Endothelial cell of umbilical vein (primary cell): ENCODE results near the gene CRY2. TPM values are rescaled to one million over a fixed set of nuclear protein-coding genes. Genes with fewer than 3 reads are reported as not detected.

Experiments used
- BruUV-seq: library from RNA; stranded (reverse); fragments of 400-500 nt; replicated peaks from 2 replicates; lab custom pipeline; 2021; lab: Mats Ljungman, UMichigan
- CTCF ChIA-PET: fragments of 300-600, 350-600 bp; sonication (Branson Sonifier 250); formaldehyde crosslinking; loops from one replicate; lab custom pipeline; 2021; ENCODE audit warnings: antibody characterized with exemption, inconsistent platforms; lab: Charles Lee
- POLR2A ChIA-PET: fragments of 300-600, 350-600 bp; sonication (Branson Sonifier 250); formaldehyde crosslinking; loops from one replicate; lab custom pipeline; 2021; ENCODE audit warnings: antibody characterized with exemption, inconsistent platforms; lab: Charles Lee
- DNase-seq: peaks from one replicate; pipeline ENCODE4 v3.0.0-alpha.2; 2011; ENCODE audit warnings: low read depth, low spot score
- FAIRE-seq: peaks from 2 replicates; lab custom pipeline; 2011; peaks lifted over from hg19 to GRCh38; lab: Jason Lieb, UNC
- H2AFZ ChIP-seq: 2 replicates; pipeline ENCODE4 v1.6.0; 2012; ENCODE audit warnings: low read depth, low read length, control low read depth, inconsistent platforms
- H3K27ac ChIP-seq: 2 replicates; pipeline ENCODE4 v1.5.1; 2011; ENCODE audit warnings: low read depth, mild to moderate bottlenecking, control low read depth, low read length, moderate library complexity; ENCODE audit not compliant: insufficient read depth
- H3K27me3 ChIP-seq, 2 experiments: 2 replicates each; pipeline versions ENCODE4 v1.6.0 to v1.6.1; 2011; ENCODE audit warnings: low read length in 2 of 2, mixed read lengths in 1 of 2; ENCODE audit not compliant: control insufficient read depth in 2 of 2, insufficient read depth in 2 of 2
- H3K36me3 ChIP-seq, 2 experiments: 2 replicates in 1 of 2; 3 replicates in 1 of 2; pipeline ENCODE4 v1.5.1; 2011; ENCODE audit warnings: low read length in 2 of 2, mild to moderate bottlenecking in 1 of 2, moderate library complexity in 1 of 2; ENCODE audit not compliant: control insufficient read depth in 2 of 2, insufficient read depth in 2 of 2; ENCODE audit errors: extremely low read depth in 1 of 2
- H3K4me1 ChIP-seq: 3 replicates; pipeline ENCODE4 v1.5.1; 2011; ENCODE audit warnings: mild to moderate bottlenecking, low read length; ENCODE audit not compliant: control insufficient read depth, insufficient read depth; ENCODE audit errors: extremely low read depth
- H3K4me2 ChIP-seq: 2 replicates; pipeline ENCODE4 v1.6.1; 2011; ENCODE audit warnings: low read length, control low read depth, mixed read lengths; ENCODE audit not compliant: insufficient read depth
- H3K4me3 ChIP-seq, 3 experiments: fragments of 200-600 bp in 1 of 3; sonication (generic), shearing (Covaris generic) in 1 of 3; replicated peaks in 1 of 3; 2 replicates each; pipeline ENCODE4 v1.5.1; 2011 to 2016; ENCODE audit warnings: control low read depth in 3 of 3, low read length in 3 of 3, mild to moderate bottlenecking in 2 of 3, inconsistent platforms in 1 of 3, low read depth in 1 of 3, moderate library complexity in 1 of 3; ENCODE audit not compliant: insufficient read depth in 1 of 3
- H3K79me2 ChIP-seq: 2 replicates; pipeline ENCODE4 v1.6.0; 2012; ENCODE audit warnings: low read length, inconsistent platforms; ENCODE audit not compliant: control insufficient read depth, insufficient read depth
- H3K9ac ChIP-seq: replicated peaks from 2 replicates; pipeline ENCODE3; 2011; ENCODE audit warnings: low read length, control low read depth; ENCODE audit not compliant: insufficient read depth; ENCODE audit errors: extremely low read depth
- H3K9me1 ChIP-seq: replicated peaks from 3 replicates; pipeline ENCODE4 v1.6.0; 2011; ENCODE audit warnings: mild to moderate bottlenecking, low read length; ENCODE audit not compliant: control insufficient read depth, insufficient read depth; ENCODE audit errors: extremely low read depth
- H3K9me3 ChIP-seq: replicated peaks from 2 replicates; pipeline ENCODE4 v1.5.1; 2012; ENCODE audit warnings: low read length, inconsistent platforms; ENCODE audit not compliant: control insufficient read depth, insufficient read depth
- H4K20me1 ChIP-seq: replicated peaks from 2 replicates; pipeline ENCODE3; 2011; ENCODE audit warnings: mild to moderate bottlenecking, low read length; ENCODE audit not compliant: control insufficient read depth, insufficient read depth; ENCODE audit errors: extremely low read depth
- EZH2 ChIP-seq: IDR thresholded peaks from 2 replicates; pipeline ENCODE4 v1.6.1; 2012; ENCODE audit warnings: borderline replicate concordance, low read depth, mild to moderate bottlenecking, moderate library complexity, low read length, inconsistent platforms; ENCODE audit not compliant: severe bottlenecking
- FOS ChIP-seq: IDR thresholded peaks from 2 replicates; pipeline ENCODE4 v1.6.1; 2011; ENCODE audit warnings: mild to moderate bottlenecking, low read length, moderate library complexity, borderline replicate concordance; ENCODE audit not compliant: insufficient read depth
- GATA2 ChIP-seq: IDR thresholded peaks from 2 replicates; pipeline ENCODE4 v1.7.0; 2011; ENCODE audit warnings: low read depth, mild to moderate bottlenecking, moderate library complexity, mixed read lengths, low read length; ENCODE audit not compliant: insufficient read length, insufficient read depth
- JUN ChIP-seq: IDR thresholded peaks from 2 replicates; pipeline ENCODE4 v1.6.1; 2011; ENCODE audit warnings: borderline replicate concordance, low read depth; ENCODE audit not compliant: insufficient read length, insufficient read depth
- MYC ChIP-seq: IDR thresholded peaks from one replicate; pipeline ENCODE4 v1.6.1; 2011; ENCODE audit warnings: mild to moderate bottlenecking, low read depth, low read length
- POLR2A ChIP-seq: IDR thresholded peaks from 2 replicates; pipeline ENCODE4 v1.6.1; 2012; ENCODE audit warnings: low read depth, mild to moderate bottlenecking, control low read depth, low read length
- POLR2AphosphoS5 ChIP-seq: IDR thresholded peaks from 2 replicates; pipeline ENCODE4 v1.6.1; 2012; ENCODE audit warnings: low read depth, mild to moderate bottlenecking, control low read depth, low read length, moderate library complexity; ENCODE audit not compliant: insufficient read depth
- dilution Hi-C: fragments of 300-500 bp; cut with MboI; formaldehyde crosslinking; loops from one replicate; pipeline ENCODE4 v1.15.0; 2019; ENCODE audit warnings: low sequenced_read_pairs; ENCODE audit not compliant: extremely low pct_ligation_motif_present
- intact Hi-C: fragments of 100-400 bp; cut with micrococcal nuclease; formaldehyde crosslinking; loops from one replicate; pipeline ENCODE4 v1.10.0; 2022
- polyA plus RNA-seq, 4 experiments: library from polyadenylated mRNA; depleted of rRNA in 3 of 4; stranded (reverse) in 3 of 4; unstranded in 1 of 4; fragments of >200 nt; gene quantifications; 2 replicates each; pipeline versions ENCODE4 v1.2.1 to v1.2.3, GENCODE V29; 2011 to 2012; ENCODE audit warnings: missing spikeins in 1 of 4
- total RNA-seq: library from RNA; stranded (reverse); gene quantifications from 2 replicates; pipeline ENCODE4 v1.2.3, GENCODE V29; 2021
- TF ChIP-seq, protein P1 (sequence below), 2 donors: IDR thresholded peaks; 1 replicate in 1 of 2; 2 replicates in 1 of 2; pipeline ENCODE4 v1.5.1; 2011; ENCODE audit warnings: low read length in 2 of 2, mild to moderate bottlenecking in 2 of 2, moderate library complexity in 2 of 2, control low read depth in 1 of 2, inconsistent platforms in 1 of 2, low read depth in 1 of 2; ENCODE audit not compliant: insufficient read depth in 1 of 2; ENCODE audit errors: extremely low read depth in 1 of 2
- TF ChIP-seq, protein P2 (sequence below): IDR thresholded peaks from 2 replicates; pipeline ENCODE4 v1.6.1; 2011; ENCODE audit not compliant: insufficient read depth, insufficient read length

CRY2 gene
- total and polyA plus RNA-seq, 2 donors (not counting 3 experiments of a cell fraction or from before 2014, with no cell fraction given): 7.7 to 11.7 TPM

DNA sequence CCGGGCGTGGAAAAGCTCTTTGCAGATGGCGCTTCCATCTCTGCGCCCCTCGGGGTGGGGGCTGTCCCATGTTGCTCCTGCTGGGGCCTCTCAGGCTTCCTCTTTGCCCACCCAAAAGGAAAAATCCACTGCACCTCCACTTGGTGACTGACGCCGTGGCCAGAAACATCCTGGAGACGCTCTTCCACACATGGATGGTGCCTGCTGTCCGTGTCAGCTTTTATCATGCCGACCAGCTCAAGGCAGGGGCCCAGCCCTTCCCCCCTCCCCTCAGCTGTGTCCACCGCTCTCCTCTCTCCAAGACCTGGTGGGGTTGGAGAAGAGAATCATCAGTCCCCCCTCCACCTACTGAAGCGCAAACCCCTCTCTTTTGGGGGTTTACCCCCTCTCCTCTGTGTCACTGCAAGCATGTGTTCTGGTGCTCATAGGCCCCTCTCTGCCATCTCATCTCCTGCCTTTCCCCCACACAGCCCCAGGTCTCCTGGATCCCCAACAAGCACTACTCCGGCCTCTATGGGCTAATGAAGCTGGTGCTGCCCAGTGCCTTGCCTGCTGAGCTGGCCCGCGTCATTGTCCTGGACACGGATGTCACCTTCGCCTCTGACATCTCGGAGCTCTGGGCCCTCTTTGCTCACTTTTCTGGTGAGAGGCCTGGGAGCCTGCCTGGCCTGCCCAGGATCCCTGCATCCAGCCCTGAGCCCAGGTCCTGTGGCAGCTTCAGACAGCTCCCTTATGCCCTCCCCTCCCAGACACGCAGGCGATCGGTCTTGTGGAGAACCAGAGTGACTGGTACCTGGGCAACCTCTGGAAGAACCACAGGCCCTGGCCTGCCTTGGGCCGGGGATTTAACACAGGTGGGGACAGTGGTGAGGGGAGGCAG is 77.0 kb downstream of the CRY2 start:
- FAIRE-seq: no peak
- CTCF ChIA-PET: interaction anchor here (1.0 to 2.6 kb wide), 4 partner anchors 40 to 78 kb away, joined by 3 to 8 read pairs (median 5); no protein-coding TSS in a partner anchor
- BruUV-seq: no TSS peak
- dilution Hi-C loops (no loop called here), intact Hi-C loops (no loop called here)
- Histone ChIP-seq H4K20me1 (no peaks in the 10 kb centered on the region), H3K4me3 (no peak overlapping the region), H3K9me3 (no peaks in the 10 kb centered on the region), H3K4me2 (no peak overlapping the region), H3K4me1 (no peaks in the 10 kb centered on the region), H3K27me3 (peaks cover 13 to 30% of the 10 kb centered on the region in 2 experiments), H3K9me1 (no peaks in the 10 kb centered on the region), H3K9ac (no peak overlapping the region), H3K79me2 (no peaks in the 10 kb centered on the region), H2AFZ (no peak overlapping the region), H3K27ac (no peak overlapping the region), H3K36me3 (no peaks in the 10 kb centered on the region)
- POLR2A ChIA-PET: no interaction called here
- no peak for DNase-seq
- TF ChIP-seq FOS: no peak
- no peak for TF ChIP-seq POLR2A
- no peak for TF ChIP-seq POLR2AphosphoS5
- TF ChIP-seq EZH2: no peak
- TF ChIP-seq GATA2: no peak
- TF ChIP-seq, protein P1, sequence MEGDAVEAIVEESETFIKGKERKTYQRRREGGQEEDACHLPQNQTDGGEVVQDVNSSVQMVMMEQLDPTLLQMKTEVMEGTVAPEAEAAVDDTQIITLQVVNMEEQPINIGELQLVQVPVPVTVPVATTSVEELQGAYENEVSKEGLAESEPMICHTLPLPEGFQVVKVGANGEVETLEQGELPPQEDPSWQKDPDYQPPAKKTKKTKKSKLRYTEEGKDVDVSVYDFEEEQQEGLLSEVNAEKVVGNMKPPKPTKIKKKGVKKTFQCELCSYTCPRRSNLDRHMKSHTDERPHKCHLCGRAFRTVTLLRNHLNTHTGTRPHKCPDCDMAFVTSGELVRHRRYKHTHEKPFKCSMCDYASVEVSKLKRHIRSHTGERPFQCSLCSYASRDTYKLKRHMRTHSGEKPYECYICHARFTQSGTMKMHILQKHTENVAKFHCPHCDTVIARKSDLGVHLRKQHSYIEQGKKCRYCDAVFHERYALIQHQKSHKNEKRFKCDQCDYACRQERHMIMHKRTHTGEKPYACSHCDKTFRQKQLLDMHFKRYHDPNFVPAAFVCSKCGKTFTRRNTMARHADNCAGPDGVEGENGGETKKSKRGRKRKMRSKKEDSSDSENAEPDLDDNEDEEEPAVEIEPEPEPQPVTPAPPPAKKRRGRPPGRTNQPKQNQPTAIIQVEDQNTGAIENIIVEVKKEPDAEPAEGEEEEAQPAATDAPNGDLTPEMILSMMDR (IDR thresholded peaks at IDR 0.05; ENCODE audit: extremely low read depth in 1 of 2, insufficient read depth in 1 of 2, low read depth in 1 of 2, low read length in 2 of 2): no peak
- no peak for TF ChIP-seq MYC
- TF ChIP-seq, protein P2, sequence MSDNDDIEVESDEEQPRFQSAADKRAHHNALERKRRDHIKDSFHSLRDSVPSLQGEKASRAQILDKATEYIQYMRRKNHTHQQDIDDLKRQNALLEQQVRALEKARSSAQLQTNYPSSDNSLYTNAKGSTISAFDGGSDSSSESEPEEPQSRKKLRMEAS: no peak
- no peak for TF ChIP-seq JUN
